Stimulated activated memory B cell treated with anti-CD40 and anti-IgM and Interleukin-4, amounts not matched to agents 10 μg/mL and 1 μg/mL and 100 μg/mL, for 72 hours (primary cell): ENCODE measurements around the gene NEK10.

Experiments used
- ATAC-seq: fragments of 150-1000 bp; cut with Tn5 transposase; 2 replicates; pipeline ENCODE4 v1.10.0; 2021
- H3K27ac Mint-ChIP-seq: one replicate; pipeline ENCODE4 v1.8.0; 2022; ENCODE audit warnings: mild to moderate bottlenecking, mixed read lengths
- H3K27me3 Mint-ChIP-seq: one replicate; pipeline ENCODE4 v1.8.0; 2022; ENCODE audit warnings: mixed read lengths
- H3K36me3 Mint-ChIP-seq: one replicate; pipeline ENCODE4 v1.8.0; 2022; ENCODE audit warnings: mixed read lengths
- H3K4me1 Mint-ChIP-seq: one replicate; pipeline ENCODE4 v1.8.0; 2022; ENCODE audit warnings: mixed read lengths
- H3K4me3 Mint-ChIP-seq: one replicate; pipeline ENCODE4 v1.8.0; 2022; ENCODE audit warnings: mild to moderate bottlenecking, moderate library complexity, mixed read lengths
- H3K9me3 Mint-ChIP-seq: one replicate; pipeline ENCODE4 v1.8.0; 2022; ENCODE audit warnings: mixed read lengths

Gene NEK10

GRCh38 chr3:27253831-27254230, 115.4 kb downstream of the NEK10 start:
- Mint-ChIP-seq H3K27me3 (peaks cover 11% of the 10 kb centered on the region), H3K36me3 (no peaks in the 10 kb centered on the region), H3K4me1 (no peaks in the 10 kb centered on the region), H3K4me3 (no peak overlapping the region), H3K9me3 (no peaks in the 10 kb centered on the region), H3K27ac (no peak overlapping the region)
- ATAC-seq, result peak; percentile 60

GRCh38 chr3:27253391-27253790, 115.8 kb downstream of the NEK10 start:
- Mint-ChIP-seq H3K9me3 (no peaks in the 10 kb centered on the region), H3K4me1 (no peaks in the 10 kb centered on the region), H3K27me3 (peaks cover 11% of the 10 kb centered on the region), H3K27ac (no peak overlapping the region), H3K4me3 (no peak overlapping the region), H3K36me3 (no peaks in the 10 kb centered on the region)
- ATAC-seq, result no peak

- Mint-ChIP-seq H3K27ac (no peak overlapping the region), H3K27me3 (peaks cover 11% of the 10 kb centered on the region), H3K4me1 (no peaks in the 10 kb centered on the region), H3K4me3 (no peak overlapping the region), H3K9me3 (no peaks in the 10 kb centered on the region), H3K36me3 (no peaks in the 10 kb centered on the region)
- no peak for ATAC-seq
Measured at GRCh38 chr3:27252646-27253045, 116.5 kb downstream of the NEK10 start.

- no peak for ATAC-seq
- H3K27ac Mint-ChIP-seq, result no peak overlapping the region
- no peaks in the 10 kb centered on the region for H3K27me3 Mint-ChIP-seq
- H3K9me3 Mint-ChIP-seq, result peaks cover 6% of the 10 kb centered on the region
- H3K4me3 Mint-ChIP-seq, result no peak overlapping the region
- H3K36me3 Mint-ChIP-seq, result no peaks in the 10 kb centered on the region
- H3K4me1 Mint-ChIP-seq, result no peaks in the 10 kb centered on the region
Measured at GRCh38 chr3:27244374-27244773, 124.8 kb downstream of the NEK10 start.

- no peak for ATAC-seq
- H3K4me1 Mint-ChIP-seq, result no peaks in the 10 kb centered on the region
- H3K27ac Mint-ChIP-seq, result no peak overlapping the region
- H3K9me3 Mint-ChIP-seq, result peaks cover 21% of the 10 kb centered on the region
- no peaks in the 10 kb centered on the region for H3K36me3 Mint-ChIP-seq
- no peak overlapping the region for H3K4me3 Mint-ChIP-seq
- no peaks in the 10 kb centered on the region for H3K27me3 Mint-ChIP-seq
Measured at GRCh38 chr3:27239951-27240350, 129.2 kb downstream of the NEK10 start.

- Mint-ChIP-seq H3K4me1 (no peaks in the 10 kb centered on the region), H3K27ac (no peak overlapping the region), H3K9me3 (peaks cover 10% of the 10 kb centered on the region), H3K4me3 (no peak overlapping the region), H3K36me3 (no peaks in the 10 kb centered on the region), H3K27me3 (no peaks in the 10 kb centered on the region)
- no peak for ATAC-seq
Measured at GRCh38 chr3:27228805-27229204, 140.4 kb downstream of the NEK10 start.

- H3K4me3 Mint-ChIP-seq, result no peak overlapping the region
- H3K27me3 Mint-ChIP-seq, result no peaks in the 10 kb centered on the region
- H3K4me1 Mint-ChIP-seq, result no peaks in the 10 kb centered on the region
- H3K9me3 Mint-ChIP-seq, result no peaks in the 10 kb centered on the region
- no peak for ATAC-seq
- no peaks in the 10 kb centered on the region for H3K36me3 Mint-ChIP-seq
- H3K27ac Mint-ChIP-seq, result no peak overlapping the region
Measured at GRCh38 chr3:27224197-27224596, 145.0 kb downstream of the NEK10 start.

- H3K9me3 Mint-ChIP-seq, result no peaks in the 10 kb centered on the region
- ATAC-seq, result no peak
- no peak overlapping the region for H3K4me3 Mint-ChIP-seq
- H3K27me3 Mint-ChIP-seq, result no peaks in the 10 kb centered on the region
- no peaks in the 10 kb centered on the region for H3K36me3 Mint-ChIP-seq
- no peak overlapping the region for H3K27ac Mint-ChIP-seq
- no peaks in the 10 kb centered on the region for H3K4me1 Mint-ChIP-seq
Measured at GRCh38 chr3:27221264-27221932, 147.8 kb downstream of the NEK10 start.

GRCh38 chr3:27220166-27220565, 149.0 kb downstream of the NEK10 start:
- Mint-ChIP-seq H3K9me3 (no peaks in the 10 kb centered on the region), H3K36me3 (no peaks in the 10 kb centered on the region), H3K27me3 (no peaks in the 10 kb centered on the region), H3K4me3 (no peak overlapping the region), H3K4me1 (no peaks in the 10 kb centered on the region), H3K27ac (no peak overlapping the region)
- no peak for ATAC-seq

GRCh38 chr3:27219127-27219845, 149.9 kb downstream of the NEK10 start:
- ATAC-seq, result no peak
- H3K4me3 Mint-ChIP-seq, result no peak overlapping the region
- no peaks in the 10 kb centered on the region for H3K27me3 Mint-ChIP-seq
- H3K36me3 Mint-ChIP-seq, result peaks cover 5% of the 10 kb centered on the region
- no peaks in the 10 kb centered on the region for H3K9me3 Mint-ChIP-seq
- no peak overlapping the region for H3K27ac Mint-ChIP-seq
- no peaks in the 10 kb centered on the region for H3K4me1 Mint-ChIP-seq

GRCh38 chr3:27216955-27217552, 152.1 kb downstream of the NEK10 start:
- Mint-ChIP-seq H3K27ac (no peak overlapping the region), H3K9me3 (no peaks in the 10 kb centered on the region), H3K36me3 (peaks cover 5% of the 10 kb centered on the region), H3K4me3 (no peak overlapping the region), H3K27me3 (no peaks in the 10 kb centered on the region), H3K4me1 (no peaks in the 10 kb centered on the region)
- no peak for ATAC-seq

- no peak for ATAC-seq
Measured at GRCh38 chr3:27216295-27216855, 152.8 kb downstream of the NEK10 start.

GRCh38 chr3:27213450-27213849, 155.7 kb downstream of the NEK10 start:
- Mint-ChIP-seq H3K4me3 (no peak overlapping the region), H3K36me3 (peaks cover 5% of the 10 kb centered on the region), H3K9me3 (no peaks in the 10 kb centered on the region), H3K27me3 (no peaks in the 10 kb centered on the region), H3K4me1 (no peaks in the 10 kb centered on the region), H3K27ac (no peak overlapping the region)
- ATAC-seq, result no peak

More at GRCh38 chr3:27216295-27216855, 152.8 kb downstream of the NEK10 start:
- no peak overlapping the region for H3K4me3 Mint-ChIP-seq
- H3K36me3 Mint-ChIP-seq, result peaks cover 5% of the 10 kb centered on the region
- H3K9me3 Mint-ChIP-seq, result no peaks in the 10 kb centered on the region
- no peaks in the 10 kb centered on the region for H3K27me3 Mint-ChIP-seq
- no peaks in the 10 kb centered on the region for H3K4me1 Mint-ChIP-seq
- H3K27ac Mint-ChIP-seq, result no peak overlapping the region

- Mint-ChIP-seq H3K36me3 (peaks cover 1% of the 10 kb centered on the region), H3K27me3 (no peaks in the 10 kb centered on the region), H3K4me3 (no peak overlapping the region), H3K27ac (no peak overlapping the region), H3K9me3 (peaks cover 3% of the 10 kb centered on the region), H3K4me1 (no peaks in the 10 kb centered on the region)
- ATAC-seq, result no peak
Measured at GRCh38 chr3:27209617-27210264, 159.4 kb downstream of the NEK10 start.

- Mint-ChIP-seq H3K4me1 (no peaks in the 10 kb centered on the region), H3K9me3 (peaks cover 3% of the 10 kb centered on the region), H3K27ac (no peak overlapping the region), H3K4me3 (no peak overlapping the region), H3K27me3 (no peaks in the 10 kb centered on the region), H3K36me3 (no peaks in the 10 kb centered on the region)
- no peak for ATAC-seq
Measured at GRCh38 chr3:27208961-27209616, 160.1 kb downstream of the NEK10 start.
